GM10266 (cell line): ENCODE results near the gene COLQ.

Experiments used
- DNase-seq: peaks from one replicate; pipeline ENCODE4 v3.0.0; 2012; ENCODE audit errors: extremely low spot score
- CTCF ChIP-seq: IDR thresholded peaks from 2 replicates; pipeline ENCODE4 v1.5.1; 2012; ENCODE audit warnings: mild to moderate bottlenecking, low read depth; ENCODE audit not compliant: control insufficient read depth, insufficient read depth; ENCODE audit errors: missing control alignments

COLQ gene

GRCh38 chr3:15498431-15499214 is 22.9 kb downstream of the COLQ start:
- no peak for TF ChIP-seq CTCF
- no peak for DNase-seq

- no peak for DNase-seq
- no peak for TF ChIP-seq CTCF
Measured at GRCh38 chr3:15497964-15498363, 23.5 kb downstream of the COLQ start.

GRCh38 chr3:15496341-15496664 is 25.2 kb downstream of the COLQ start:
- TF ChIP-seq CTCF, result no peak
- no peak for DNase-seq

- TF ChIP-seq CTCF, result no peak
- no peak for DNase-seq
Measured at GRCh38 chr3:15495461-15496340, 25.8 kb downstream of the COLQ start.

GRCh38 chr3:15493436-15493835 is 28.1 kb downstream of the COLQ start:
- DNase-seq, result no peak
- TF ChIP-seq CTCF, result no peak

GRCh38 chr3:15492847-15493360 is 28.6 kb downstream of the COLQ start:
- no peak for DNase-seq
- TF ChIP-seq CTCF, result no peak

GRCh38 chr3:15491143-15491542 is 30.4 kb downstream of the COLQ start:
- DNase-seq, result no peak
- no peak for TF ChIP-seq CTCF
